GM12801 (cell line): Measurements from ENCODE around the gene TMEM269.

Experiments
- CTCF ChIP-seq: IDR thresholded peaks from one replicate; pipeline ENCODE4 v1.5.1; 2011; ENCODE audit warnings: control low read depth; ENCODE audit not compliant: insufficient read length; ENCODE audit errors: extremely low read depth

The TMEM269 gene

GRCh38 chr1:42847721-42848460 lies 63.1 kb downstream of the TMEM269 start:
- no peak for TF ChIP-seq CTCF

GRCh38 chr1:42848823-42849537 lies 64.2 kb downstream of the TMEM269 start:
- no peak for TF ChIP-seq CTCF

- no peak for TF ChIP-seq CTCF
Measured at GRCh38 chr1:42849944-42850343, 65.2 kb downstream of the TMEM269 start.
